ENCODE data around the gene NR2E1.

The NR2E1 gene

GRCh38 chr6:108198761-108199498 is 33.1 kb downstream of the NR2E1 start:
- no peak for DNase-seq (ENCODE audit: low read depth)
- no peak for TF ChIP-seq CTCF (conservative IDR thresholded peaks at IDR 0.05; ENCODE audit: low read depth, low read length)
- no peak overlapping the region for H3K4me3 ChIP-seq (ENCODE audit: low read length)

- no peak for DNase-seq (ENCODE audit: low read depth)
- no peak for TF ChIP-seq CTCF (conservative IDR thresholded peaks at IDR 0.05; ENCODE audit: low read depth, low read length)
- H3K4me3 ChIP-seq (ENCODE audit: low read length), result no peak overlapping the region
Measured at GRCh38 chr6:108200186-108200585, 34.4 kb downstream of the NR2E1 start.

GRCh38 chr6:108200631-108201030 is 34.8 kb downstream of the NR2E1 start:
- no peak for DNase-seq (ENCODE audit: low read depth)
- TF ChIP-seq CTCF (conservative IDR thresholded peaks at IDR 0.05; ENCODE audit: low read depth, low read length), result no peak
- H3K4me3 ChIP-seq (ENCODE audit: low read length), result no peak overlapping the region

GRCh38 chr6:108203189-108204112 is 37.6 kb downstream of the NR2E1 start:
- no peak for TF ChIP-seq CTCF (conservative IDR thresholded peaks at IDR 0.05; ENCODE audit: low read depth, low read length)
- no peak for DNase-seq (ENCODE audit: low read depth)
- no peak overlapping the region for H3K4me3 ChIP-seq (ENCODE audit: low read length)

- no peak overlapping the region for H3K4me3 ChIP-seq (ENCODE audit: low read length)
- no peak for DNase-seq (ENCODE audit: low read depth)
- TF ChIP-seq CTCF (conservative IDR thresholded peaks at IDR 0.05; ENCODE audit: low read depth, low read length), result no peak
Measured at GRCh38 chr6:108207013-108207412, 41.2 kb downstream of the NR2E1 start.

- no peak overlapping the region for H3K4me3 ChIP-seq (ENCODE audit: low read length)
- no peak for DNase-seq (ENCODE audit: low read depth)
- no peak for TF ChIP-seq CTCF (conservative IDR thresholded peaks at IDR 0.05; ENCODE audit: low read depth, low read length)
Measured at GRCh38 chr6:108209738-108210137, 43.9 kb downstream of the NR2E1 start.
